ENCODE measurements around the gene MAP3K21. TPM values are rescaled to one million over a fixed set of nuclear protein-coding genes. Genes with fewer than 3 reads are reported as not detected.

Gene MAP3K21
- total and polyA plus RNA-seq, 2 of the 8 experiments (the other 6 are each of a cell fraction or from before 2014, with no cell fraction given), result 21.2 to 21.8 TPM

GRCh38 chr1:233323718-233324117, 3.8 kb upstream of the MAP3K21 start (continued):
- TF ChIP-seq ZNF274 (IDR thresholded peaks at IDR 0.05; ENCODE audit: borderline replicate concordance, extremely low read depth, low read length), result no peak
- no peak for TF ChIP-seq ASH2L (IDR thresholded peaks at IDR 0.05; ENCODE audit: low read length)
- no peak for TF ChIP-seq NRF1 (IDR thresholded peaks at IDR 0.05; ENCODE audit: low read depth, low read length)

Measured in H1 (cell line).